Measurements from ENCODE around the gene IQCM.

Gene IQCM

DNA sequence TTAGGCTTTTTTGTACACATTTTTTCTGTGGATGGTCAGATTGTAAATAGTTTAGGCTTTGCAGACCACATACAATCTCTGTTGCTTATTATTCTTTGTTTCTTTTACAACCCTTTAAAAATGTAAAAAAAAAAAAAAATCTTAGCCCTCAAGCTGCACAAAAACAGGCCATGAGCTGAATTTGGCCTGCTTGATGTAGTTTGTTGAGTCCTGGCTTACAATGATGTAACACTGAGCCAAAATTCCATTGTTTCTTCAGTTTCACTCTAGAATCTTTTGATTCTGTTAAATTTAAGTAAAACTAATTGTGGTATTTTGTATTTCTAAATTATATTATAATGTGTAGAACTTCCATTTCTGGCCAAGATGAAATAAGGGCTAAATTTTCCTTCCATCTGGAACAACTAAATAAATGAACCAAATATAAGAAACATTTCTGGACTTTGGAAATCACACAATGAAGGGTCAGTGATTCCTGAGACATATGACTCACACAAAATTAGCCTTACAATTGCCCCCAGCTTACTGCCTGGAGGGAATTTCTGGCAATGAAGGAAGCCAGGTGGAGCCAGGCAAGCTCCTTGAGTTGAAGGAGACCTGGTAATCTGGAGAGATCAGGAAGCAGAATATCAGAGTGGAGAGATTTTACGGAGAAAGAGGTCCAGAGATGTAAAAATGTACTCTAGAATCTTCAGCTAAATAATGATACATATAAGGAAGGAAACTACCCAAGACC lies 29.8 kb downstream of the IQCM start:
- Histone ChIP-seq H3K9me3 (ENCODE audit: control insufficient read depth, low read length) (no peaks in the 10 kb centered on the region), H3K79me2 (no peaks in the 10 kb centered on the region)

DNA sequence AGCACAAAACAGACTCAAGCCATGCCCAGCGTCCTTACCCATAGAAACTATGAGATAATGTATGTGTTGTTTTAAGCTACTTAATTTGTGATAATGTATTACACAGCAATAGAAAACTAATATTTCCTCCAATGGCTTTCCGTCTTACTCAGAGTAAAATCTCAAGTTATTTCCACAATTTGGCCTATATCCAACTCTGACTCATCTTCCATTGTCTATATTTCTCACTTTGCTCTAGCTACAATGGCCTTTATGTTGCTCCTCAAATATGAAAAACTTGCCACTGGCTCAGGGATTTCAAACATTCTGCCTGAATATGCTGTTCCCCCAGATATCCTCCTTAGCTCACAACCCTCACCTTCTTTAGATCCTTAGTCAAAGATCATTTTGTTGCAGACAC lies 31.6 kb downstream of the IQCM start:
- Histone ChIP-seq H3K27ac (no peak overlapping the region), H3K79me2 (no peaks in the 10 kb centered on the region), H3K4me1 (no peaks in the 10 kb centered on the region), H3K4me2 (ENCODE audit: low read length) (no peak overlapping the region), H3K36me3 (ENCODE audit: control insufficient read depth, insufficient read depth, low read length) (no peaks in the 10 kb centered on the region), H2AFZ (no peak overlapping the region), H3K4me3 (ENCODE audit: low read depth, low read length) (no peak overlapping the region), H3K9ac (no peak overlapping the region), H3K9me3 (ENCODE audit: control insufficient read depth, low read length) (no peaks in the 10 kb centered on the region), H3K27me3 (ENCODE audit: control insufficient read depth, insufficient read depth, low read length) (no peaks in the 10 kb centered on the region)
- TF ChIP-seq, protein P1, sequence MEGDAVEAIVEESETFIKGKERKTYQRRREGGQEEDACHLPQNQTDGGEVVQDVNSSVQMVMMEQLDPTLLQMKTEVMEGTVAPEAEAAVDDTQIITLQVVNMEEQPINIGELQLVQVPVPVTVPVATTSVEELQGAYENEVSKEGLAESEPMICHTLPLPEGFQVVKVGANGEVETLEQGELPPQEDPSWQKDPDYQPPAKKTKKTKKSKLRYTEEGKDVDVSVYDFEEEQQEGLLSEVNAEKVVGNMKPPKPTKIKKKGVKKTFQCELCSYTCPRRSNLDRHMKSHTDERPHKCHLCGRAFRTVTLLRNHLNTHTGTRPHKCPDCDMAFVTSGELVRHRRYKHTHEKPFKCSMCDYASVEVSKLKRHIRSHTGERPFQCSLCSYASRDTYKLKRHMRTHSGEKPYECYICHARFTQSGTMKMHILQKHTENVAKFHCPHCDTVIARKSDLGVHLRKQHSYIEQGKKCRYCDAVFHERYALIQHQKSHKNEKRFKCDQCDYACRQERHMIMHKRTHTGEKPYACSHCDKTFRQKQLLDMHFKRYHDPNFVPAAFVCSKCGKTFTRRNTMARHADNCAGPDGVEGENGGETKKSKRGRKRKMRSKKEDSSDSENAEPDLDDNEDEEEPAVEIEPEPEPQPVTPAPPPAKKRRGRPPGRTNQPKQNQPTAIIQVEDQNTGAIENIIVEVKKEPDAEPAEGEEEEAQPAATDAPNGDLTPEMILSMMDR (IDR thresholded peaks at IDR 0.05): no peak

More for the DNA sequence above, 29.8 kb downstream of the IQCM start:
- Histone ChIP-seq H3K4me3 (ENCODE audit: low read depth, low read length) (no peak overlapping the region), H3K4me1 (no peaks in the 10 kb centered on the region), H3K36me3 (ENCODE audit: control insufficient read depth, insufficient read depth, low read length) (no peaks in the 10 kb centered on the region), H3K4me2 (ENCODE audit: low read length) (no peak overlapping the region), H3K9ac (no peak overlapping the region), H3K27ac (no peak overlapping the region), H2AFZ (no peak overlapping the region), H3K27me3 (ENCODE audit: control insufficient read depth, insufficient read depth, low read length) (no peaks in the 10 kb centered on the region)
- TF ChIP-seq, protein P1 (IDR thresholded peaks at IDR 0.05): no peak

DNA sequence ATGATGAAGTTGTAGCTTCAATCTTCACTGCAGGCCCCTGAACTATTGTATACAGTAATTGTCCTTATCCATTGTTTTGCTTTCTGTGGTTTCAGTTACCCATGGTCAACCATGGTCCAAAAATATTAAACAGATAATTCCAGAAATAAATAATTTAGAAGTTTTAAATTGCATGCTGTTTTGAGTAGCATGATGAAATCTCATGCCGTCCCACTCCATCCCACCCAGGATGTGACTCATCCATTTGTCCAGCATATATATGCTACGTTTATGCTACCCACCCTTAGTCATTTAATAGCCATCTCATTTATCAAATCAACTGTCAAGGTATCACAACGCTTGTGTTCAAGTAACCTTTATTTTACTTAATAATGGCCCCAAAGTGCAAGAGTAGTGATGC lies 34.5 kb downstream of the IQCM start:
- TF ChIP-seq, protein P1 (IDR thresholded peaks at IDR 0.05): no peak
- Histone ChIP-seq H3K27me3 (ENCODE audit: control insufficient read depth, insufficient read depth, low read length) (no peaks in the 10 kb centered on the region), H3K79me2 (no peaks in the 10 kb centered on the region), H3K4me3 (ENCODE audit: low read depth, low read length) (no peak overlapping the region), H3K4me1 (no peaks in the 10 kb centered on the region), H2AFZ (no peak overlapping the region), H3K9me3 (ENCODE audit: control insufficient read depth, low read length) (no peaks in the 10 kb centered on the region), H3K36me3 (ENCODE audit: control insufficient read depth, insufficient read depth, low read length) (no peaks in the 10 kb centered on the region), H3K4me2 (ENCODE audit: low read length) (no peak overlapping the region), H3K27ac (no peak overlapping the region), H3K9ac (no peak overlapping the region)

DNA sequence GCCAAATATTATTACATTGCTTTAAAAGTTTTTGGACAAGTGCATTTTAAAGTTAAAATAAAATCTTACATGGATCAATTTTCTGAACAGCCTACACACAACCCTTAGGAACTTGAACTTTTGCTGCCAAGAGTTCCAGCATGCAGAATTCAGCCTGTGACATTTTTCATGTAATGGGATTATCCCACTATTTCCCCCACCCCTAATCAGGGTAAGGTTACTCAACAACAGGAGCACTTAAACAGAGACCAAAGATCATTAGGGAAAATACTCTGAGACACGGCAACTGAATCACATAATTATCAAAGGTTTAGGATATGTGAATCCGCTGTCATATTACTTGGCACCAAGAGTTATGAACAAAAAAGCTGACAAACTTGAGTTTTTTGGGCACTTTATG lies 47.2 kb downstream of the IQCM start:
- Histone ChIP-seq H3K4me2 (ENCODE audit: low read length) (no peak overlapping the region), H3K27ac (no peak overlapping the region), H3K27me3 (ENCODE audit: control insufficient read depth, insufficient read depth, low read length) (no peaks in the 10 kb centered on the region), H3K79me2 (no peaks in the 10 kb centered on the region), H3K9me3 (ENCODE audit: control insufficient read depth, low read length) (no peaks in the 10 kb centered on the region), H3K36me3 (ENCODE audit: control insufficient read depth, insufficient read depth, low read length) (no peaks in the 10 kb centered on the region), H2AFZ (no peak overlapping the region), H3K9ac (no peak overlapping the region), H3K4me1 (no peaks in the 10 kb centered on the region), H3K4me3 (ENCODE audit: low read depth, low read length) (no peak overlapping the region)
- TF ChIP-seq, protein P1 (IDR thresholded peaks at IDR 0.05): no peak

DNA sequence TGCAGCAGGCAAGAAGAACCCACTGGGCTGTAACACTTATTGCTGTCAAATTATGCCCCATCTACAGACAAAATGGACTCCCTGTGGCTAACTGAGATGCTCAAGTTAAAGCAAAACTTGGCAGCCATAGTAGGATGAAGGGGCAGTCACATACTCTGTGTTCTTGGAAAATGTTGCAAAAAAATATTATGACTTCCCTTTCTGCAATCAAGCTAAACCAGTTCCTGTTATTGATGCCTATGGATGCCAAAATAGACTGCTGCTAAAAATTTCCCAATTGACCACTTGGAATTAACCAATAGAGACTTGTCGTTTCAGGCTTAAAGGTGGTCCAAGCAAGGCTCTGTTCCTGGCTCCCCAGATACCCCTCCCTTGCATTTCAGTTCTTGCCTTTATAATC lies 49.5 kb downstream of the IQCM start:
- no peaks in the 10 kb centered on the region for H3K79me2 ChIP-seq
- no peaks in the 10 kb centered on the region for H3K36me3 ChIP-seq (ENCODE audit: control insufficient read depth, insufficient read depth, low read length)
- no peak overlapping the region for H3K9ac ChIP-seq
- no peak overlapping the region for H2AFZ ChIP-seq
- no peak overlapping the region for H3K4me3 ChIP-seq (ENCODE audit: low read depth, low read length)
- H3K27ac ChIP-seq: no peak overlapping the region
- no peaks in the 10 kb centered on the region for H3K27me3 ChIP-seq (ENCODE audit: control insufficient read depth, insufficient read depth, low read length)
- H3K9me3 ChIP-seq (ENCODE audit: control insufficient read depth, low read length): no peaks in the 10 kb centered on the region
- no peak overlapping the region for H3K4me2 ChIP-seq (ENCODE audit: low read length)
- TF ChIP-seq, protein P1 (IDR thresholded peaks at IDR 0.05): no peak
- no peaks in the 10 kb centered on the region for H3K4me1 ChIP-seq
